Psoas muscle (tissue), 8 donors: ENCODE measurements around the gene AXIN2. TPM values are rescaled to one million over a fixed set of nuclear protein-coding genes. Genes with fewer than 3 reads are reported as not detected.

ENCODE experiments used
- ATAC-seq, 4 donors: fragments of 200-7000 bp; cut with Tn5 transposase; one replicate each; pipeline ENCODE4 v1.9.1; 2020; ENCODE audit warnings: moderate library complexity in 3 of 4, mild to moderate bottlenecking in 2 of 4
- DNase-seq, 2 donors: peaks; one replicate each; pipeline ENCODE4 v3.0.0-alpha.2; 2020
- H3K27ac ChIP-seq: fragments of 200-600 bp; one replicate; pipeline ENCODE4 v1.8.0; 2022
- H3K27me3 ChIP-seq, 3 donors: fragments of 200-600 bp in 1 of 3; one replicate each; pipeline versions ENCODE4 v1.6.1 to v1.8.0; 2013 to 2022; ENCODE audit warnings: low read length in 2 of 3, mild to moderate bottlenecking in 2 of 3, moderate library complexity in 1 of 3; ENCODE audit not compliant: insufficient read depth in 3 of 3
- H3K36me3 ChIP-seq, 2 donors: fragments of 200-600 bp in 1 of 2; one replicate each; pipeline versions ENCODE4 v1.6.1 to v1.8.0; 2013 to 2022; ENCODE audit warnings: low read depth in 1 of 2, mild to moderate bottlenecking in 1 of 2, moderate library complexity in 1 of 2; ENCODE audit not compliant: insufficient read depth in 1 of 2
- H3K4me1 ChIP-seq: fragments of 200-600 bp; one replicate; pipeline ENCODE4 v1.8.0; 2022
- H3K4me3 ChIP-seq: fragments of 200-600 bp; one replicate; pipeline ENCODE4 v1.8.0; 2022; ENCODE audit warnings: mild to moderate bottlenecking
- H3K9me3 ChIP-seq: fragments of 200-600 bp; one replicate; pipeline ENCODE4 v1.8.0; 2022
- CTCF ChIP-seq: fragments of 200-600 bp; IDR thresholded peaks from one replicate; pipeline ENCODE4 v1.8.0; 2022; ENCODE audit warnings: antibody characterized with exemption
- WGBS, 3 donors: extraction: QIAGEN DNeasy Blood & Tissue Kit; methylation state at CpG; one replicate each; pipeline versions ENCODE4 v1.1.6 to v1.1.7; 2013; 5-methylcytosine and 5-hydroxymethylcytosine counted together
- intact Hi-C, 2 donors: fragments of 100-400 bp; cut with DNase I; formaldehyde crosslinking; loops; one replicate each; pipeline versions ENCODE4 v1.11.0 to v1.14.2; 2022
- polyA plus RNA-seq, 3 donors: library from polyadenylated mRNA; stranded (reverse); fragments of 200-250 nt; gene quantifications; one replicate each; pipeline ENCODE4 v1.2.3, GENCODE V29; 2013
- total RNA-seq, 4 donors: library from RNA; stranded (reverse); fragmentation: NEBNext Ultra II Directional in 2 of 4; extraction: Animal tissue kit (Norgen Biotek cat#: 25700) in 2 of 4; gene quantifications; one replicate each; pipeline versions ENCODE4 v1.2.1 to v1.2.4, GENCODE V29; 2021 to 2023
- donor health status: healthy with polysubstance abuse.
- donor health status: DM: no; HTN: no; CAD: no; lungs with moderate emphysema.
- donor health status: Bipolar disorder and iron deficiency.
- donor health status: healthy.
- donor health status: DM: yes; HTN: yes; CAD: no.
- donor health status: DM: no; HTN: no; CAD: no.
- donor health status: DM: no; HTN: no; CAD: no.
- donor health status: DM: yes; HTN: yes; CAD: no.

AXIN2 gene
- total and polyA plus RNA-seq, 7 donors, result 0.72 to 19.1 (median 8.0) TPM

- WGBS, 3 donors, result 85 to 87% (median 86%) methylated on average over 21 of the region's 21 CpGs
- ATAC-seq (peak in 3 of 4 donors; percentile 13 to 35 (median 23)), DNase-seq (no peak)
- H3K27me3 ChIP-seq, result no peaks in the 10 kb centered on the region
- H3K27ac ChIP-seq, result no peak overlapping the region
- H3K4me3 ChIP-seq, result no peak overlapping the region
- intact Hi-C loops, result loop anchor here (2.0 to 5.0 kb wide), 7 partner anchors 85 to 265 kb away; no protein-coding TSS in a partner anchor
- TF ChIP-seq CTCF, result no peak
- peaks cover 0 to 7% of the 10 kb centered on the region in 2 donors for H3K36me3 ChIP-seq
- peaks cover 44% of the 10 kb centered on the region for H3K4me1 ChIP-seq
- no peaks in the 10 kb centered on the region for H3K9me3 ChIP-seq
These were observed 3.8 kb downstream of the AXIN2 start for GRCh38 chr17:65557349-65558310.

GRCh38 chr17:65556910-65557348 is 4.5 kb downstream of the AXIN2 start:
- DNase-seq (no peak), ATAC-seq (no peak)
- Histone ChIP-seq H3K4me1 (peaks cover 46% of the 10 kb centered on the region), H3K36me3 (peaks cover 0 to 7% of the 10 kb centered on the region in 2 donors), H3K4me3 (no peak overlapping the region), H3K27ac (no peak overlapping the region), H3K9me3 (no peaks in the 10 kb centered on the region), H3K27me3 (no peaks in the 10 kb centered on the region)
- 69 to 77% (median 75%) methylated on average over 4 of the region's 4 CpGs for WGBS, 3 donors
- intact Hi-C loops, result loop anchor here (2.0 to 5.0 kb wide), 6 partner anchors 84 to 265 kb away; no protein-coding TSS in a partner anchor
- no peak for TF ChIP-seq CTCF

GRCh38 chr17:65556014-65556909 is 5.2 kb downstream of the AXIN2 start:
- H3K4me3 ChIP-seq, result no peak overlapping the region
- WGBS, 3 donors, result 50 to 72% (median 61%) methylated on average over 17 of the region's 17 CpGs
- H3K4me1 ChIP-seq, result peaks cover 51% of the 10 kb centered on the region
- H3K36me3 ChIP-seq, result peaks cover 0 to 7% of the 10 kb centered on the region in 2 donors
- peak; percentile 81 for TF ChIP-seq CTCF
- H3K27me3 ChIP-seq, result no peaks in the 10 kb centered on the region
- DNase-seq (peak; percentile 81 to 92), ATAC-seq (peak; percentile 51 to 64 (median 56))
- H3K9me3 ChIP-seq, result no peaks in the 10 kb centered on the region
- intact Hi-C loops, result loop anchor here (2.0 to 5.0 kb wide), 6 partner anchors 83 to 264 kb away; no protein-coding TSS in a partner anchor
- no peak overlapping the region for H3K27ac ChIP-seq

- ATAC-seq (peak in 1 of 4 donors; percentile 36), DNase-seq (peak in 1 of 2 donors; percentile 74)
- Histone ChIP-seq H3K4me3 (no peak overlapping the region), H3K36me3 (peaks cover 0 to 7% of the 10 kb centered on the region in 2 donors), H3K27ac (no peak overlapping the region), H3K27me3 (no peaks in the 10 kb centered on the region), H3K9me3 (no peaks in the 10 kb centered on the region), H3K4me1 (peaks cover 66% of the 10 kb centered on the region)
- intact Hi-C loops, result loop anchor here (5.0 kb wide), 2 partner anchors 82 to 262 kb away; no protein-coding TSS in a partner anchor
- peak; percentile 19 for TF ChIP-seq CTCF
- 20 to 24% (median 23%) methylated on average over 18 of the region's 18 CpGs for WGBS, 3 donors
These were observed 6.8 kb downstream of the AXIN2 start for GRCh38 chr17:65554553-65555223.
